HepG2 (cell line): Measurements from ENCODE around the gene TMEM97. TPM values are rescaled to one million over a fixed set of nuclear protein-coding genes. Genes with fewer than 3 reads are reported as not detected.
A peak's percentile ranks its signal among the peaks of the same experiment; 100 is the strongest.

Experiments
- ASH2L ChIP-seq: fragments of 300-600, 200-600 bp; sonication (generic); IDR thresholded peaks from 2 replicates; pipeline ENCODE4 v1.7.0; 2017; ENCODE audit warnings: low read depth, mild to moderate bottlenecking, moderate library complexity, mixed read lengths, low read length; ENCODE audit not compliant: insufficient read length
- CAMTA2 ChIP-seq: sonication (generic); formaldehyde crosslinking; IDR thresholded peaks from 2 replicates; pipeline ENCODE4 v1.4.0; 2020; ENCODE audit warnings: mild to moderate bottlenecking, missing genetic modification reagents, borderline replicate concordance
- CBX2 ChIP-seq, 2 experiments: fragments of 200-600 bp in 1 of 2; sonication (generic); formaldehyde crosslinking in 1 of 2; IDR thresholded peaks; 2 replicates each; pipeline versions ENCODE4 v1.7.0 to v1.8.1; 2018 to 2022; ENCODE audit warnings: low read depth in 2 of 2, low read length in 1 of 2, mild to moderate bottlenecking in 1 of 2, missing genetic modification reagents in 1 of 2
- CREB1 ChIP-seq, 2 experiments: fragments of 450-650 bp in 1 of 2; IDR thresholded peaks; 2 replicates each; pipeline ENCODE4 v1.6.1; 2016 to 2017; ENCODE audit warnings: control low read depth in 1 of 2, mild to moderate bottlenecking in 1 of 2, missing compliant biosample characterization in 1 of 2, missing genetic modification characterization in 1 of 2
- DBP ChIP-seq: sonication (generic); formaldehyde crosslinking; IDR thresholded peaks from 2 replicates; pipeline ENCODE4 v1.4.0; 2020; ENCODE audit warnings: missing genetic modification reagents; ENCODE audit errors: not compliant biosample characterization
- E2F1 ChIP-seq: sonication (generic); formaldehyde crosslinking; IDR thresholded peaks from 2 replicates; pipeline ENCODE4 v1.5.0; 2020; ENCODE audit warnings: missing genetic modification reagents
- HNRNPH1 ChIP-seq: fragments of 200-400 bp; formaldehyde crosslinking; optimal IDR thresholded peaks from 2 replicates; pipeline ENCODE3; 2017; ENCODE audit warnings: mild to moderate bottlenecking, low read depth, low read length
- HNRNPLL ChIP-seq: fragments of 200-400 bp; formaldehyde crosslinking; IDR thresholded peaks from 2 replicates; pipeline ENCODE4 v1.6.1; 2017; ENCODE audit warnings: mild to moderate bottlenecking, low read depth, low read length; ENCODE audit not compliant: poor library complexity, severe bottlenecking
- IRF2 ChIP-seq: IDR thresholded peaks from 2 replicates; pipeline ENCODE4 v1.6.1; 2018; ENCODE audit warnings: missing genetic modification reagents, missing compliant biosample characterization
- JUN ChIP-seq: sonication (generic); formaldehyde crosslinking; IDR thresholded peaks from 2 replicates; pipeline ENCODE4 v1.4.0; 2020; ENCODE audit warnings: mild to moderate bottlenecking, missing genetic modification reagents
- MIER2 ChIP-seq: IDR thresholded peaks from 2 replicates; pipeline ENCODE4 v1.6.1; 2016; ENCODE audit warnings: missing biosample characterization, missing genetic modification reagents
- MXD1 ChIP-seq: sonication (generic); formaldehyde crosslinking; IDR thresholded peaks from 2 replicates; pipeline ENCODE4 v1.4.0; 2020; ENCODE audit warnings: mild to moderate bottlenecking, missing genetic modification reagents
- MYC ChIP-seq: sonication (generic); formaldehyde crosslinking; IDR thresholded peaks from 2 replicates; pipeline ENCODE4 v1.9.0; 2021; ENCODE audit warnings: missing genetic modification reagents, borderline replicate concordance
- NCOA1 ChIP-seq: sonication (generic); formaldehyde crosslinking; IDR thresholded peaks from 2 replicates; pipeline ENCODE4 v1.9.0; 2021; ENCODE audit warnings: missing genetic modification reagents
- U2AF1 ChIP-seq: fragments of 200-400 bp; formaldehyde crosslinking; optimal IDR thresholded peaks from 2 replicates; pipeline ENCODE3; 2017; ENCODE audit warnings: mild to moderate bottlenecking, low read depth, low read length
- ZC3H13 ChIP-seq: sonication (generic); formaldehyde crosslinking; IDR thresholded peaks from 2 replicates; pipeline ENCODE4 v1.8.1; 2023; ENCODE audit warnings: mild to moderate bottlenecking, missing genetic modification reagents, moderate library complexity
- ZNF619 ChIP-seq: sonication (generic); formaldehyde crosslinking; IDR thresholded peaks from 2 replicates; pipeline ENCODE4 v1.4.0; 2020; ENCODE audit warnings: mild to moderate bottlenecking, missing genetic modification reagents
- ZNF687 ChIP-seq: sonication (generic); formaldehyde crosslinking; IDR thresholded peaks from 2 replicates; pipeline ENCODE4 v1.5.1; 2020; ENCODE audit warnings: mild to moderate bottlenecking, missing genetic modification reagents, moderate library complexity
- ZNF75D ChIP-seq: sonication (generic); formaldehyde crosslinking; IDR thresholded peaks from 2 replicates; pipeline ENCODE4 v1.8.1; 2023; ENCODE audit warnings: missing genetic modification reagents, mild to moderate bottlenecking, borderline replicate concordance
- ZNF761 ChIP-seq: sonication (generic); formaldehyde crosslinking; conservative IDR thresholded peaks from 2 replicates; pipeline ENCODE4 v1.4.0; 2020; ENCODE audit warnings: mild to moderate bottlenecking, missing genetic modification reagents
- ZNF772 ChIP-seq: sonication (generic); formaldehyde crosslinking; IDR thresholded peaks from 2 replicates; pipeline ENCODE4 v1.5.0; 2020; ENCODE audit warnings: mild to moderate bottlenecking, missing genetic modification reagents
- polyA plus RNA-seq, 8 experiments: library from polyadenylated mRNA; depleted of rRNA in 3 of 8; stranded (reverse) in 7 of 8; unstranded in 1 of 8; fragments of >200 nt; fragmentation: Illumina TruSeq in 4 of 8; extraction: Trizol in 4 of 8; gene quantifications; 2 replicates each; pipeline versions ENCODE4 v1.2.1 to v1.2.3, GENCODE V29; 2011 to 2016; ENCODE audit warnings: low read depth in 4 of 8, missing spikeins in 1 of 8, mixed read lengths in 1 of 8; ENCODE audit not compliant: insufficient read depth in 1 of 8
- total RNA-seq, 5 experiments: library from RNA; depleted of rRNA; stranded (reverse); fragments of >200 nt; fragmentation: Illumina TruSeq; extraction: Trizol; gene quantifications; 2 replicates each; pipeline ENCODE4 v1.2.3, GENCODE V29; 2016; ENCODE audit warnings: low read depth in 1 of 5

TMEM97 gene
- total and polyA plus RNA-seq, 2 of the 13 experiments (the other 11 are each of a cell fraction or from before 2014, with no cell fraction given), result 69.6 to 137 TPM

GRCh38 chr17:28335201-28335958, 16.4 kb downstream of the TMEM97 start, which contains the start of the genes IFT20 and TNFAIP1 (continued):
- TF ChIP-seq MXD1 (CRISPR knock-in tag) (peak; percentile 70; the same call in 1 of the 2 replicates), E2F1 (CRISPR knock-in tag) (peak; percentile 54; the same call in 1 of the 2 replicates), HNRNPLL (peak; percentile 76), U2AF1 (no peak), JUN (CRISPR knock-in tag) (peak; percentile 92), DBP (CRISPR knock-in tag) (no peak), MIER2 (CRISPR knock-in tag) (peak; percentile 71; the same call in 1 of the 2 replicates), ZNF687 (CRISPR knock-in tag) (peak; percentile 84), ZNF75D (CRISPR knock-in tag) (0 out of 2 replicates have a peak, but pooled peaks have one; percentile 25), CAMTA2 (CRISPR knock-in tag) (0 out of 2 replicates have a peak, but pooled peaks have one; percentile 44), ASH2L (peak; percentile 68), ZC3H13 (CRISPR knock-in tag) (no peak), NCOA1 (CRISPR knock-in tag) (no peak), MYC (CRISPR knock-in tag) (peak; percentile 49; the same call in 1 of the 2 replicates), IRF2 (CRISPR knock-in tag) (peak; percentile 95), ZNF761 (CRISPR knock-in tag) (peak; percentile 36; the same call in 1 of the 2 replicates), HNRNPH1 (no peak), CBX2 (IDR thresholded peaks at IDR 0.05; ENCODE audit: low read depth, low read length) (no peak), CBX2 (CRISPR knock-in tag; IDR thresholded peaks at IDR 0.05; ENCODE audit: low read depth) (no peak), CREB1 (IDR thresholded peaks at IDR 0.05) (peak; percentile 100), CREB1 (CRISPR knock-in tag; IDR thresholded peaks at IDR 0.05) (peak; percentile 99), ZNF619 (CRISPR knock-in tag) (0 out of 2 replicates have a peak, but pooled peaks have one; percentile 39), ZNF772 (0 out of 2 replicates have a peak, but pooled peaks have one; percentile 45)
